ENCODE measurements around the gene UBL7.

The UBL7 gene

GRCh38 chr15:74400915-74401757, 59.8 kb downstream of the UBL7 start:
- TF ChIP-seq POLR2AphosphoS5 (IDR thresholded peaks at IDR 0.05; ENCODE audit: low read depth, low read length) (no peak), FOXP2 (optimal IDR thresholded peaks at IDR 0.05; ENCODE audit: borderline replicate concordance, extremely low read depth, extremely low read length, insufficient read depth) (no peak), SIN3A (IDR thresholded peaks at IDR 0.05; ENCODE audit: borderline replicate concordance, insufficient read depth, low read length) (no peak)

DNA sequence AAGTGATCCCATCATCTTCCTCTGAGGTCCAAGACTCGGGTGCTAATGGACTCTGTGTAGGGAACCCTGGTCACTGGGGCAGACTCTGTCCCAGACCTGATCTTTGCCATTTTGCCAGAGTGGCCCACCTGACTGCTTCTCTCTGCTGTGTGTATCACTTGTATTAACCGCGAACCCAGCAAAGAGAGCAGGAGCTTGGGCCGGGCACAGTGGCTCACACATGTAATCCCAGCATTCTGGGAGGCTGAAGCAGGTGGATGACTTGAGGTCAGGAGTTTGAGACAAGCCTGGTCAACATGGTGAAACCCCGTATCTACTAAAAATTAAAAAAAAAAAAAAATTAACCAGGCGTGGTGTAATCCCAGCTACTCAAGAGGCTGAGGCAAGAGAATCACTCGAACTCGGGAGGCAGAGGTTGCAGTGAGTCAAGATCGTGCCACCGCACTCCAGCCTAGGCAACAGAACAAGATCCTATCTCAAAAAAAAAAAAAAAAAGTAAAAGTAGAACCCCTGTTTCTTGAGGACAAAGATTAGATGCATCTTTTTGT, 60.6 kb downstream of the UBL7 start:
- TF ChIP-seq FOXP2 (optimal IDR thresholded peaks at IDR 0.05; ENCODE audit: borderline replicate concordance, extremely low read depth, extremely low read length, insufficient read depth) (no peak), REST (IDR thresholded peaks at IDR 0.05; ENCODE audit: insufficient read depth in 1 of 2, low read depth in 2 of 2, low read length in 2 of 2) (no peak), SIN3A (IDR thresholded peaks at IDR 0.05; ENCODE audit: borderline replicate concordance, insufficient read depth, low read length) (no peak), TAF1 (IDR thresholded peaks at IDR 0.05; ENCODE audit: borderline replicate concordance, insufficient read depth, low read length) (no peak), POLR2AphosphoS5 (IDR thresholded peaks at IDR 0.05; ENCODE audit: low read depth, low read length) (no peak)

DNA sequence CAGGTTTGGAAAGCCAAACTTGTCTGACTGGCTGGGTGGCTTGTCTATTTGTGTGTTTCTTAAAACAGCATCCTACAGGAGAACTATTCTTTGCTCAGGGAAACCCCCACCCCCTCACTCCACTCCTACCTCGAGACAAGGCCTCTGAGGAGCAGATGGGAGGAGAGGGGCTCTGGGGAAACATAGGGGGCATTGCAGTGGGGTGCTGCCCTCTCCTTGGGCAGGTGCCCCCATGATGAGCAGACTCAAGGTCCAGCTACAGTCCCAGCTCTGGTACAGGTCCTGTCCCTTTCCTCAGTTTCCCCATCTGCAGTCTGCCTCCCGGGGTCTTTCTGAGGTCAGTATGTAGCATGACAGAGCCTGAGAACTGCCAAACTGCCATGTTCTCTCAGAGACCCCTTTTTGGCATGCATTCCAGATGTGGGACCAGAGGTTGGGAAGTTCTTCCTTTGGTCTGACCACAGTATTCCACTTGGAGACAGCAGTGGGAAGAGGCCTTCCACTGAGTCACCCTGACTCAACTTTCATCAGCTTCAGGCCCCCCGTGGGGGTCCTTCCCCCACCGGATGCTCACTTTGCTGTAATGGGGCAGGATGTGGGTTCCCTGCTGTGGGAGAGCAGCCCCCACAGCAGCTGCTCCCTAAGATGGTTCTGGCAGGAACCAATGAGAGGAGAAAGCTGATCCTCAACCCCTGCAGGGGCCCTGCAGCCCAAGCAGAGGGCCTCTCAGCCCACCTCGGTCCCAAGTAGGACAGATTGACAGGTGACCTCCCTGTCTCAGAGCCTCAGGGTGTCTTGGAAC, 61.2 kb downstream of the UBL7 start:
- TF ChIP-seq TAF1 (IDR thresholded peaks at IDR 0.05; ENCODE audit: borderline replicate concordance, insufficient read depth, low read length) (no peak), REST (IDR thresholded peaks at IDR 0.05; ENCODE audit: insufficient read depth in 1 of 2, low read depth in 2 of 2, low read length in 2 of 2) (no peak), SIN3A (IDR thresholded peaks at IDR 0.05; ENCODE audit: borderline replicate concordance, insufficient read depth, low read length) (no peak), POLR2AphosphoS5 (IDR thresholded peaks at IDR 0.05; ENCODE audit: low read depth, low read length) (no peak), FOXP2 (optimal IDR thresholded peaks at IDR 0.05; ENCODE audit: borderline replicate concordance, extremely low read depth, extremely low read length, insufficient read depth) (no peak)

- TF ChIP-seq REST (IDR thresholded peaks at IDR 0.05; ENCODE audit: insufficient read depth in 1 of 2, low read depth in 2 of 2, low read length in 2 of 2) (no peak), SIN3A (IDR thresholded peaks at IDR 0.05; ENCODE audit: borderline replicate concordance, insufficient read depth, low read length) (no peak), TAF1 (IDR thresholded peaks at IDR 0.05; ENCODE audit: borderline replicate concordance, insufficient read depth, low read length) (no peak), FOXP2 (optimal IDR thresholded peaks at IDR 0.05; ENCODE audit: borderline replicate concordance, extremely low read depth, extremely low read length, insufficient read depth) (no peak), POLR2AphosphoS5 (IDR thresholded peaks at IDR 0.05; ENCODE audit: low read depth, low read length) (no peak)
Observed at GRCh38 chr15:74399100-74399499, 61.9 kb downstream of the UBL7 start.

- TF ChIP-seq REST (IDR thresholded peaks at IDR 0.05; ENCODE audit: insufficient read depth in 1 of 2, low read depth in 2 of 2, low read length in 2 of 2) = no peak
- no peak for TF ChIP-seq POLR2AphosphoS5 (IDR thresholded peaks at IDR 0.05; ENCODE audit: low read depth, low read length)
- no peak for TF ChIP-seq TAF1 (IDR thresholded peaks at IDR 0.05; ENCODE audit: borderline replicate concordance, insufficient read depth, low read length)
- no peak for TF ChIP-seq SIN3A (IDR thresholded peaks at IDR 0.05; ENCODE audit: borderline replicate concordance, insufficient read depth, low read length)
- TF ChIP-seq FOXP2 (optimal IDR thresholded peaks at IDR 0.05; ENCODE audit: borderline replicate concordance, extremely low read depth, extremely low read length, insufficient read depth) = no peak
Observed at GRCh38 chr15:74398183-74398582, 62.8 kb downstream of the UBL7 start.
